Measurements from ENCODE around the gene APCDD1.
"Not testable (repeated sequence)": the region's sequence is repeated elsewhere in the genome, so short reads cannot be mapped to it uniquely, and the experiment has no call there.

Gene APCDD1

GRCh38 chr18:10497206-10497749 is 42.8 kb downstream of the APCDD1 start:
- DNase-seq: no peak

- DNase-seq: peak; percentile 62
Observed at GRCh38 chr18:10499230-10499629, 44.8 kb downstream of the APCDD1 start.

GRCh38 chr18:10500038-10500437 is 45.6 kb downstream of the APCDD1 start:
- no peak for DNase-seq

DNA sequence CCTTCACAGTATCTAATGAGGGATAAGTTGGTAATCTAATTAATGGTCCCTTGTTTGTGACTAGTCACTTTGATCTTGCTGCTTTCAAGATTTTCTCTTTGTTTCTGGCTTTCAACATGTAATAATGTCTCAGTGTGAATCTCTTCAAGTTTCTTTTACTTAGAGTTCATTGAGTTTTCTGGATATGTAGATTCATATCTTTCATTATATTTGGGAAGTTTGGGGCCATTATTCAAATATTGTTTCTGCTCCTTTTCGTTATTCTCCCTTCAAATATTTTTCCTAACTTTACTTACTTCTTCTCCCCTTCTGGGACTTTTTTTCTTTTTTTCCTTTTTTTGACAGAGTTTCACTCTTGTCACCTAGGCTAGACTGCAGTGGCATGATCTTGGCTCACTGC is 50.3 kb downstream of the APCDD1 start:
- no peak for DNase-seq

- DNase-seq: not testable (repeated sequence)
Observed at GRCh38 chr18:10505892-10506291, 51.5 kb downstream of the APCDD1 start.

DNA sequence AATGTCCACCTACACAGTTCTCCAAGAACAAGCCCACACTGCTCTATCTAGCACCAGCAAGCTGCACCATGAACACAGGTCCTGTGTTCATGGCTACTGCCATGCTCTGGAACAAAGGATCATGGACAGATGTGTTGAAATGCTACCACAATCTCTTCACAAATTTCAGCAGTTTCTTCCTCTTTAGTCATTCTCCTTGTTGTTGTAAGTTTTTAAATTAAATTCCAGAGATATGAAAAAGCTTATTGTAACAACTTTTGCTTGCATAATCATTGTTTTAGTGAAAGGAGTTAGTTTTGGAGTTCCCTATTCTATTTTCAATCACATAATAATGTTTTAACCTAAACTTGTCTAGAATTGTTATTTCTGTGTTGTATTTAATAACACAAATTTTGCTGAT is 54.2 kb downstream of the APCDD1 start:
- no peak for DNase-seq

- DNase-seq: no peak
Observed at GRCh38 chr18:10511236-10511635, 56.8 kb downstream of the APCDD1 start.

GRCh38 chr18:10514082-10514481 is 59.6 kb downstream of the APCDD1 start:
- no peak for DNase-seq

DNA sequence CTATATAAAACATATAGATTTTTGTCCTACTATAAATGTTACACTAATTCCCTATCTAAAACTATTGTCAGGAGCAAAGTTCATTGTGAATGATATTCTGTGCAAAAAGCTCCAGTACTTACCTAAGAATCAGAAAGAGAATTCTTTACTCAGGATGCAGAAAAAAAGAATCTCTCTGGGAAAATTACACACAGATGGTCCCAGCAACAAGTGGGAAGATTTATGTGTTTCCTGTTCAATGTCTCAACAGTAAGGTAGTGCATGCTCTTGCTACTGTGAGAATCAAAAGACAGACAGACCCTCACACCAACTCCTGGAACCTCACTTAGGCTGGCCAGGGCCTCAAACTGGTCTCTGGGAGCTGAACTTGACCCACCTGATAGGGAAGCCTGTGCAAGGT is 60.2 kb downstream of the APCDD1 start:
- DNase-seq: no peak

- DNase-seq: no peak
Observed at GRCh38 chr18:10515456-10515855, 61.0 kb downstream of the APCDD1 start.

- no peak for DNase-seq
Observed at GRCh38 chr18:10516078-10516477, 61.6 kb downstream of the APCDD1 start.

- DNase-seq: no peak
Observed at GRCh38 chr18:10518595-10519255, 64.3 kb downstream of the APCDD1 start.

DNA sequence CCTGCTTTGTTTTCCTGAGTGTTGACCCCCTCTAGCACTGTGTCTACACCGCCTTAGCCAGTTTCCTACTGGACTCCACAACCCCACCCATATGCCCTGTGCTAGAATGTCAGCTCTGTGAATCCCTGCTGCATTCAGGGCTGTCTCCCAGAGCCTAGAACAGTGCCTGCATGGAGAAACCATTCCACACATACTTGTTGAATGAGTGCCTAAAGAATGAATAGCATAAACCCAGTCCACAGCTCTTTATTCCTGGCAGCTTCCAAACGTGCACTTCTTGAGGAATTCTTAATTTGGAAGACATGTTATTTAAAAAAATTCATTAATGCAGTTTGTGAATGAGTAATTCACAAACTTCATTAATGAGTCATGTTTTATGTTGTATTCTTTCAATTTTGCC is 64.9 kb downstream of the APCDD1 start:
- no peak for DNase-seq

GRCh38 chr18:10519999-10520935 is 65.8 kb downstream of the APCDD1 start:
- DNase-seq: no peak

GRCh38 chr18:10521566-10521965 is 67.1 kb downstream of the APCDD1 start:
- no peak for DNase-seq

DNA sequence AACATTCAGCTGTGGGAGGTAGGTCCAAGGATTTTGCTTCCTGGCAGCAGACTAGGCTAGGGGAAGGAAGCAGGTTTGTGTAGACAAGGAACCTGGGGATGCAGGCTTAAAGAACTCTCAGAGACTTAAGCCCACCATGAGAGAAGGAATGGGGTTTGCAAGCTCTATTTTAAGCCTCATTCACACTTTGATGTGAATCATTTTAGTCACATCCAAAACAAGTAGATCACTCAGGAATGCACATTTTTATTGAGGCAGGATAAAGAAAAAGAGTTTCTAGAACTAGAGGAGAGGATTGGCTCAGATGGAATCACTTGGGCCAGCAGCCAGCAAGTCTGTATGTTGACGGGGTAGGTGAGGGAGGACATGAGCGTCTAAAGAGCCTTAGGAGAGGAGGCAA is 68.1 kb downstream of the APCDD1 start:
- no peak for DNase-seq

GRCh38 chr18:10523544-10523943 is 69.1 kb downstream of the APCDD1 start:
- no peak for DNase-seq

- DNase-seq: no peak
Observed at GRCh38 chr18:10524507-10525370, 70.3 kb downstream of the APCDD1 start.

- DNase-seq: no peak
Observed at GRCh38 chr18:10525371-10525691, 70.9 kb downstream of the APCDD1 start.

DNA sequence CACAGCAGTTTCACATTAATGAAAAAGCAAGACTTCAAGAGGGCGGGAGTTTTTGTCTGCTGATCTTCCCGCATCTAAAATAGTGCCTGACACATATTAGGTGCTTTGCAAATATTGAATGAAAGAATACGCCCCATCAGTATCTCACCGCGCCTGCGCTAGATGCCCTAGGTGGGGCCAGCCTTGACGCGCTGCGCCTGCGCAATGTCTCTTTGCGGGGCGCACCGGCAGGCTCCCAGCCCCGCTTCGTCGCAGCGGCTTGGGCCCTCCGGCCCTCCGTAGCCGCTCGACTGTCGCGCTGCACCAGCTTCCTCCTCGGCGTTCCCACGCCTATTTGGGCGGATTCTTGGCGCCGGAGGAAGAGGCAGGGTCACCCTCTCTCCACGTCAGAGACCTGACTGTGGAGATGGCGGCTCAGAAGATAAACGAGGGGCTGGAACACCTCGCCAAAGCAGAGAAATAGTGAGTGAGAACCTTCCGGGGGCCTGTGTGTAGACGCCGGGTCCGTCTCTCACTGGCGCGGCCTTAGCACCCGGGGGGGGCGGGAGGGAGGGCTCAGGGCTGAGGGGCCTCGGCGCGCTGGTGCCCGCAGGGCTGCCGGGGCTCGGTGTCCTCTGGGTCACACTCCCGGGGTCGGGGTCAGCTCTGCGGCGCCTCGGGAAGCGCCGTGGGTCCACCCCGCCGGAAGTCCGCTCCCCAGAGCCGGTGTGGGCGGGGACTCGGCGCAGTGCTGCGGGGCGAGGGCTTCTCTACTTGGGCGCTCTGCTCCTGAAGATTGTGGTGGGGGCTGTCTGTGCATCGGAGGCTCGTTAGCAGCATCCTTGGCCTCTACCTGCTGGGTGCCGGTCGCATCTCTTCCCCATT is 71.5 kb downstream of the APCDD1 start, which contains the start of gene NAPG:
Gene NAPG, plus strand, starts transcription at position 331 of the 864 bp plus-strand sequence. Its CDS starts 76 bp downstream, at position 407.
- peak; percentile 50 for DNase-seq

GRCh38 chr18:10526561-10526949 is 72.1 kb downstream of the APCDD1 start:
- DNase-seq: no peak

GRCh38 chr18:10528439-10528838 is 74.0 kb downstream of the APCDD1 start:
- no peak for DNase-seq

Data from SIG-M5 (cell line).